Colonic mucosa (tissue), 4 donors: ENCODE measurements around the gene PHF13. TPM values are rescaled to one million over a fixed set of nuclear protein-coding genes. Genes with fewer than 3 reads are reported as not detected.

Experiments used
- DNase-seq: peaks from one replicate; pipeline ENCODE4 v3.0.0-alpha.2; 2020
- H3K27ac ChIP-seq: fragments of 200-600 bp; one replicate; pipeline ENCODE4 v1.8.0; 2021
- H3K27me3 ChIP-seq: fragments of 200-600 bp; one replicate; pipeline ENCODE4 v1.8.0; 2021
- H3K36me3 ChIP-seq: fragments of 200-600 bp; one replicate; pipeline ENCODE4 v1.8.0; 2021
- H3K4me1 ChIP-seq: fragments of 200-600 bp; one replicate; pipeline ENCODE4 v1.8.0; 2021; ENCODE audit warnings: mild to moderate bottlenecking
- H3K4me3 ChIP-seq: fragments of 200-600 bp; one replicate; pipeline ENCODE4 v1.8.0; 2021
- H3K9ac ChIP-seq, 2 donors: one replicate each; pipeline ENCODE4 v1.7.0; 2013; ENCODE audit warnings: control low read depth in 2 of 2, low read depth in 2 of 2, low read length in 2 of 2
- H3K9me3 ChIP-seq: fragments of 200-600 bp; one replicate; pipeline ENCODE4 v1.8.0; 2021
- intact Hi-C: fragments of 100-400 bp; cut with DNase I; formaldehyde crosslinking; loops from one replicate; pipeline ENCODE4 v1.14.1; 2022
- total RNA-seq, 2 donors: library from RNA; stranded (reverse); fragmentation: NEBNext Ultra II Directional in 1 of 2; extraction: Animal tissue kit (Norgen Biotek cat#: 25700) in 1 of 2; gene quantifications; one replicate each; pipeline ENCODE4 v1.2.1, GENCODE V29; 2021
- TF ChIP-seq, protein P1 (sequence below): fragments of 200-600 bp; IDR thresholded peaks from one replicate; pipeline ENCODE4 v1.8.0; 2022; ENCODE audit warnings: antibody characterized with exemption, mild to moderate bottlenecking
- donor health status: healthy.
- donor health status: DM: no; HTN: no; CAD: no.
- donor health status: DM: no; HTN: no; CAD: no.

Gene PHF13
- total RNA-seq, 2 donors from 2014 or later = 8.0 to 13.4 TPM

DNA sequence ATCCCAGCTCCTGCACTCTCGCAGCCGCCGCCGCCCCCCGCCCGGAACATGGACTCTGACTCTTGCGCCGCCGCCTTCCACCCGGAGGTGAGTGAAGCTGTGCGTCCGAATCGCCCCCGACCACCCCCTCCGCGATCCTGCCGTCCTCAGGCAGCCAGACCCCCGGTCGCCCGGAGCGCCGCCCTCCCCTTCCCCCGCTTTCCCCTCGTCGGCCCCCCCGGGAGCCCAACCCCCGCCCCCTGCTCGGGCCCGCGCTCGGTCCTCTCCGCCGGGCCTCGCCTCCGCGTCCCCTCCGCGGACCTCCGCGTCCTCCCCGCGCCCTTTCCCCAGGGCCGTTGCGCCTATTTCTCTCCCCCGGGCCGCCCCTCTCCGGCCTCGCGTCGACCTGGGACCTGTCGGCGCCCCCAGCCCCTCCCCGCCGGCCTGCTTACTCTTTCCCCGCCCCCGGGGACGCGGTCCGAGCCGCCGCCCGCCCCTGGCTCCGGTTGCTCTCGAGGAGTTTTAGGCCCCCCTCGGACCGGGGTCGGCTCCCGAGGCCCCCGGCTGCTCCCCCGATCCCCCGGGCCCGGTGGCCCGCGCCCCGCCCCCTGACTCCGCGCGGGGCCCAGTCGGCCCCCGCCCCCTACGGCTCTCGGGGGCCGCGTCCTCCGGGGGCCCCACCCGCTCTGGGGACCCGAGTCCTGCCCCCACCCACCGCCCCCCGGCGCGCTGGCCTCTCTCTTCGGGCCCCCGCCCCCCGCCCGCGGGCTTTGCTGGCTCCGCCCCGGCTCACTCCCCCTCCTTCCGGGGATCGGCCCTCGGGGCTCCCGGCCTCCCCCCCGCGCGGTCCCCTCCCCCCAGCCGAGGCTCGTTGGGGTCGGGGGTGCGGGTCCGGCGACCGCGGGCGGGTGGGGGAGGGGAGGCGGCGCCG is 743 bp downstream of the PHF13 start:
- no peaks in the 10 kb centered on the region for H3K36me3 ChIP-seq
- intact Hi-C loops = no loop called here
- peak overlapping the region; percentile 72 for H3K27ac ChIP-seq
- peak overlapping the region; percentile 95 for H3K4me3 ChIP-seq
- TF ChIP-seq, protein P1, sequence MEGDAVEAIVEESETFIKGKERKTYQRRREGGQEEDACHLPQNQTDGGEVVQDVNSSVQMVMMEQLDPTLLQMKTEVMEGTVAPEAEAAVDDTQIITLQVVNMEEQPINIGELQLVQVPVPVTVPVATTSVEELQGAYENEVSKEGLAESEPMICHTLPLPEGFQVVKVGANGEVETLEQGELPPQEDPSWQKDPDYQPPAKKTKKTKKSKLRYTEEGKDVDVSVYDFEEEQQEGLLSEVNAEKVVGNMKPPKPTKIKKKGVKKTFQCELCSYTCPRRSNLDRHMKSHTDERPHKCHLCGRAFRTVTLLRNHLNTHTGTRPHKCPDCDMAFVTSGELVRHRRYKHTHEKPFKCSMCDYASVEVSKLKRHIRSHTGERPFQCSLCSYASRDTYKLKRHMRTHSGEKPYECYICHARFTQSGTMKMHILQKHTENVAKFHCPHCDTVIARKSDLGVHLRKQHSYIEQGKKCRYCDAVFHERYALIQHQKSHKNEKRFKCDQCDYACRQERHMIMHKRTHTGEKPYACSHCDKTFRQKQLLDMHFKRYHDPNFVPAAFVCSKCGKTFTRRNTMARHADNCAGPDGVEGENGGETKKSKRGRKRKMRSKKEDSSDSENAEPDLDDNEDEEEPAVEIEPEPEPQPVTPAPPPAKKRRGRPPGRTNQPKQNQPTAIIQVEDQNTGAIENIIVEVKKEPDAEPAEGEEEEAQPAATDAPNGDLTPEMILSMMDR = no peak
- no peaks in the 10 kb centered on the region for H3K27me3 ChIP-seq
- H3K9me3 ChIP-seq = no peaks in the 10 kb centered on the region
- H3K4me1 ChIP-seq = peaks cover 3% of the 10 kb centered on the region
- DNase-seq = peak; percentile 58
- peak overlapping the region; percentile 61 to 86 for H3K9ac ChIP-seq

DNA sequence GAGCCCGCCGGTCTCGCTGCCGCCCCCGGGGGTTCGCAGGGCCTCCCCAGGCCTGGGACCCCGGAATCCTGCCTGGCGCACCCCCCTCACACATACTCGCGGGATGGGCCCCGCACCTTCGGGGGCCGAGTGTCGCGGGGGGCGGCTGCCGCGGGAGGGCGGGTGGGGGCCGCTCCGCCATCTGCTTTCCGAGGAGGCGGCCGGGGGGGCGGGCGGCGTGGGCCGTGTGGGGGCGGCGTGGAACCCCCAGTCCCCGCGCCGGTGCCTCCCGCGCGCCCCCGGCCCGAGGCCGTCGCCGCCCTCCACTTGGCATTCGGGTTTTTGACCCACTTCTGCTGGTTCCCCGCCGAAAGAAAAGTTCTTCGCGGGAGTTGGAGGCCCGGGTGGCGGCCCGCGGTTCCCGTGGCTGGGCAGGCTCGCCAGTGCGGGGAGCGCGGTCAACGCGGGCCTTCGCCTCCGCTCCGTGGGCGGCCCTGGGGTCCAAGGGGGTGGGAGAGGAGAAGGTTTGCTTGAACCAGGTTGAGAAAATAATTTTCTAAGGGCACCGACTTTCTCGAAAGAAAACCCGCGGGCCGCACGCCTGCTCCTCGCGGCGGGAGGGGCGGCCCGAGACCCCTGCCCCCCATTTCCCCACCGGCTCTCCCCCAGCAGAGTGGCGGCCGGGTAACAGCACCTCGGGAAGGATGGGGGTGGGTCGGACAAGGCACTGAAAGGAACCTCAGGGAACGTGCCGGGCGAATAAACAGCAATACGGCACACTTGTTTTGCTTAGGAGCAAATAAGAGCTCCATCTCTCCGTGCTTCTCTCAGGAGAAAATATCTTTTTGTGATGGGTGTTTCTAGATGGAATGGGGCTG is 1.6 kb downstream of the PHF13 start:
- no peak for DNase-seq
- H3K4me1 ChIP-seq = peaks cover 3% of the 10 kb centered on the region
- H3K27me3 ChIP-seq = no peaks in the 10 kb centered on the region
- H3K4me3 ChIP-seq = peak overlapping the region; percentile 95
- intact Hi-C loops = no loop called here
- TF ChIP-seq, protein P1 = no peak
- no peaks in the 10 kb centered on the region for H3K9me3 ChIP-seq
- H3K36me3 ChIP-seq = no peaks in the 10 kb centered on the region
- H3K27ac ChIP-seq = peak overlapping the region; percentile 72
- H3K9ac ChIP-seq = peak overlapping the region; percentile 61 to 70

DNA sequence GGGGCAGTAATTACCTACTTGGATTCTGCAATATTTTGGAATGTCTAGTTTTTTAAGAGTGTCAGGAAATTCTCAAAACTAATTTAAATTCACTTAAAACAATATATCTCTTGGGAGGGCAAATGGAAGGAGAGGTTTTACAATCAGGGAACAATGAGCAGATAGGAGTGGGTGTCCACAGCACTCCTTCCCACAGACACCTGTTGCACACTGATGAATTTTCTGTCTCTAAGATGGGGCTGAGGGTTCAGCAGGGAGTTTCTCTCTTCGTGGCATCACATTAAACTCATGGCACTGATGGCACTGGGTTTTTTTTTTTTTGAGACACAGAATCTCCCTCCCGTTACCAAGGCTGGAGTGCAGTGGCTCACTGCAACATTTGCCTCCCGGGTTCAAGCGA is 5.5 kb downstream of the PHF13 start:
- Histone ChIP-seq H3K4me3 (no peak overlapping the region), H3K4me1 (peaks cover 3% of the 10 kb centered on the region), H3K27me3 (no peaks in the 10 kb centered on the region), H3K36me3 (no peaks in the 10 kb centered on the region), H3K27ac (no peak overlapping the region), H3K9ac (no peak overlapping the region), H3K9me3 (no peaks in the 10 kb centered on the region)
- TF ChIP-seq, protein P1 = no peak
- intact Hi-C loops = no loop called here
- no peak for DNase-seq

DNA sequence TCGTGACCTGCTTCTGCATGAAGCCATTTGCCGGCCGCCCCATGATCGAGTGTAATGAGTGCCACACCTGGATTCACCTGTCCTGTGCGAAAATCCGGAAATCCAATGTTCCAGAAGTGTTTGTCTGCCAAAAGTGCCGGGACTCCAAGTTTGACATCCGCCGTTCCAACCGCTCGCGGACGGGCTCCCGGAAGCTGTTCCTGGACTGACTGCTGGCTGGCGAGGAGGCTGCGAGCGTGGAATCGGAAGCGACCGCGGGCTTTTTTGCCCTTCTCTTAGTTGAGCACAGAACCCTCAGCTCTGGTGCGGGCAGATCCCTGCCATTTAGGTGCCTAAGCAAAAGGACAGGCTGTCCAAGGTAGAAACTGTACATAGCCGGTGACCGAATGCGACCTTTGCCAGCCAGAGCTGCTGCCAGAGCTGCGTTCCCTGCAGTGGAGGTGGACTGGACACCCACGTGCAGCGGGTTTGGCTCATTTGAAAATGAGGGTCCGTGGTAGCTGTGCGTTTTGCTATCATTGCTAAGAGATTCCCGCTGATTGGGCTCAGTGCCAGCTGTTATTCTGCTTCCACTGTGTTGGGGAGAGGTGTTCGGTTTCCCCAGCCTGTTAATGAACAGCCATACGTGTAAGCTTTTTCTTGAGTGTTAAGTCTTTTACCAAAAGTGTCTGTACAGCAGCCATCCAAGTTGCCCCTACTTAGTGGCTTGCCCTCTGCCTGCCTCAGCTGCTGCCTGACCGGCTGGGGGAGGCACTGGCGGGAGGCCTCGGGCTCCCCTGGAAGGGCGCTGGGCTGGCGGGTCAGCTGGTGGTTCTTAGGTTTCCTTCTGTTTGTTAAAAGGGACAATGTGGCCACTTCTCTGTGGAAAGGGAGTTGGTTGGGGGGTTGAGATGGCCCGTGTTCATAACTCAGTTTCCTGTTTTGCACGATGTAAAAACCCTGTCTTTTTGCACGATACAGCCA is 8.2 kb downstream of the PHF13 start:
- Histone ChIP-seq H3K4me3 (no peak overlapping the region), H3K36me3 (no peaks in the 10 kb centered on the region), H3K4me1 (peaks cover 11% of the 10 kb centered on the region), H3K9me3 (no peaks in the 10 kb centered on the region), H3K27ac (no peak overlapping the region), H3K9ac (no peak overlapping the region), H3K27me3 (no peaks in the 10 kb centered on the region)
- TF ChIP-seq, protein P1 = no peak
- intact Hi-C loops = no loop called here
- DNase-seq = no peak
